Activated CD4-positive, alpha-beta T cell treated with anti-CD3 and anti-CD28 coated beads, Interleukin-2, Interleukin-4, amounts not matched to agents 100 ng/mL and 50 ng/mL, durations not matched to agents 16 hours and 8 hours (primary cell): ENCODE measurements around the gene GAB2.
A peak's percentile ranks its signal among the peaks of the same experiment; 100 is the strongest.

Experiments used
- DNase-seq: peaks from one replicate; pipeline ENCODE4 v3.0.0-alpha.2; 2020; ENCODE audit warnings: low spot score

GAB2 gene

GRCh38 chr11:78203184-78203583 lies 214.4 kb downstream of the GAB2 start:
- DNase-seq: no peak

- DNase-seq: peak; percentile 55
Observed at GRCh38 chr11:78202733-78203167, 214.9 kb downstream of the GAB2 start.

GRCh38 chr11:78201096-78201818 lies 216.4 kb downstream of the GAB2 start:
- no peak for DNase-seq

GRCh38 chr11:78200553-78200952 lies 217.1 kb downstream of the GAB2 start:
- no peak for DNase-seq

GRCh38 chr11:78200061-78200460 lies 217.6 kb downstream of the GAB2 start:
- no peak for DNase-seq

- no peak for DNase-seq
Observed at GRCh38 chr11:78199653-78200015, 218.0 kb downstream of the GAB2 start.

GRCh38 chr11:78199015-78199652 lies 218.5 kb downstream of the GAB2 start:
- DNase-seq: no peak

GRCh38 chr11:78197816-78198215 lies 219.8 kb downstream of the GAB2 start:
- no peak for DNase-seq

- no peak for DNase-seq
Observed at GRCh38 chr11:78196661-78197091, 220.9 kb downstream of the GAB2 start.

GRCh38 chr11:78195917-78196560 lies 221.6 kb downstream of the GAB2 start:
- DNase-seq: no peak

- DNase-seq: no peak
Observed at GRCh38 chr11:78194490-78194889, 223.1 kb downstream of the GAB2 start.

GRCh38 chr11:78193806-78194205 lies 223.8 kb downstream of the GAB2 start:
- DNase-seq: no peak

GRCh38 chr11:78192911-78193351 lies 224.7 kb downstream of the GAB2 start:
- DNase-seq: no peak

- no peak for DNase-seq
Observed at GRCh38 chr11:78192223-78192719, 225.3 kb downstream of the GAB2 start.

GRCh38 chr11:78190871-78191538 lies 226.6 kb downstream of the GAB2 start:
- no peak for DNase-seq

GRCh38 chr11:78190374-78190773 lies 227.2 kb downstream of the GAB2 start:
- no peak for DNase-seq

GRCh38 chr11:78189851-78190250 lies 227.8 kb downstream of the GAB2 start:
- no peak for DNase-seq

GRCh38 chr11:78189174-78189724 lies 228.4 kb downstream of the GAB2 start:
- no peak for DNase-seq

GRCh38 chr11:78188286-78189173 lies 229.1 kb downstream of the GAB2 start, which contains the start of the genes KCTD21 and USP35:
TSS of gene KCTD21 (minus strand) at chr11:78188626. CDS start at chr11:78174554, 14,072 bp downstream.
TSS of gene USP35 (plus strand) at chr11:78188919. CDS start at chr11:78196246, 7,327 bp downstream.
- DNase-seq: peak; percentile 95

- DNase-seq: no peak
Observed at GRCh38 chr11:78187366-78188285, 230.0 kb downstream of the GAB2 start.
